Measurements from ENCODE around the gene HUNK. TPM values are rescaled to one million over a fixed set of nuclear protein-coding genes. Genes with fewer than 3 reads are reported as not detected.

Gene HUNK
- total RNA-seq, 1 donor from 2014 or later: 12.2 TPM

DNA sequence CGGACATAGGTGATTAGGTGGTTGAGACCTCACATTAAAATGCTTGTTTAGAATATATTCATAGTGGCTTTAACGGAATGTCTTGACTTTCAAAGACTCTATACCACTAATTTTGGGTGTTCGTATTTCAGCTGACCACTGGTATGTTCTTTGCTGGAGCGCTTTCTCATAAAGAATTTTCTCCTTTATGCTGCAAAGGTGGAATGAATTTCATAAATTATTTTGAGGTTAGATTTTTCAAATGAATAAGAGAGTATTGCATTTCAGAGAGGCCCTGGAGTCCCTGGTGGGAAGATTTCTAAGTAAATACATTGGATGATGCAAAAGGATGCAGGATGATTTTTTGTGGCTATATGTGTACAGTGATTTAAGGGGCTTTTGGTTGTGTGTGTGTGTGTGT, 55.8 kb downstream of the HUNK start:
- no peak overlapping the region for H3K4me3 Mint-ChIP-seq (ENCODE audit: unreplicated experiment)
- DNase-seq: no peak
- H3K27ac Mint-ChIP-seq (ENCODE audit: unreplicated experiment): no peak overlapping the region
- TF ChIP-seq CTCF (IDR thresholded peaks at IDR 0.05; ENCODE audit: partially characterized antibody, unreplicated experiment): no peak
- peaks cover 8% of the 10 kb centered on the region for H3K9me3 Mint-ChIP-seq (ENCODE audit: unreplicated experiment)
- H3K4me1 Mint-ChIP-seq (ENCODE audit: low read depth, unreplicated experiment): peaks cover 12% of the 10 kb centered on the region
- H3K36me3 Mint-ChIP-seq (ENCODE audit: unreplicated experiment): peaks cover 8% of the 10 kb centered on the region
- peaks cover 2% of the 10 kb centered on the region for H3K27me3 Mint-ChIP-seq (ENCODE audit: unreplicated experiment)

GRCh38 chr21:31929548-31929947, 56.7 kb downstream of the HUNK start:
- H3K27me3 Mint-ChIP-seq (ENCODE audit: unreplicated experiment): peaks cover 4% of the 10 kb centered on the region
- no peak overlapping the region for H3K4me3 Mint-ChIP-seq (ENCODE audit: unreplicated experiment)
- peaks cover 13% of the 10 kb centered on the region for H3K4me1 Mint-ChIP-seq (ENCODE audit: low read depth, unreplicated experiment)
- DNase-seq: no peak
- TF ChIP-seq CTCF (IDR thresholded peaks at IDR 0.05; ENCODE audit: partially characterized antibody, unreplicated experiment): no peak
- H3K9me3 Mint-ChIP-seq (ENCODE audit: unreplicated experiment): peaks cover 8% of the 10 kb centered on the region
- H3K27ac Mint-ChIP-seq (ENCODE audit: unreplicated experiment): no peak overlapping the region
- peaks cover 8% of the 10 kb centered on the region for H3K36me3 Mint-ChIP-seq (ENCODE audit: unreplicated experiment)

- Mint-ChIP-seq H3K27ac (ENCODE audit: unreplicated experiment) (no peak overlapping the region), H3K9me3 (ENCODE audit: unreplicated experiment) (peaks cover 8% of the 10 kb centered on the region), H3K36me3 (ENCODE audit: unreplicated experiment) (peaks cover 8% of the 10 kb centered on the region), H3K4me1 (ENCODE audit: low read depth, unreplicated experiment) (peaks cover 13% of the 10 kb centered on the region), H3K27me3 (ENCODE audit: unreplicated experiment) (peaks cover 4% of the 10 kb centered on the region), H3K4me3 (ENCODE audit: unreplicated experiment) (no peak overlapping the region)
- no peak for DNase-seq
- TF ChIP-seq CTCF (IDR thresholded peaks at IDR 0.05; ENCODE audit: partially characterized antibody, unreplicated experiment): no peak
Measured at GRCh38 chr21:31930001-31930400, 57.2 kb downstream of the HUNK start.

DNA sequence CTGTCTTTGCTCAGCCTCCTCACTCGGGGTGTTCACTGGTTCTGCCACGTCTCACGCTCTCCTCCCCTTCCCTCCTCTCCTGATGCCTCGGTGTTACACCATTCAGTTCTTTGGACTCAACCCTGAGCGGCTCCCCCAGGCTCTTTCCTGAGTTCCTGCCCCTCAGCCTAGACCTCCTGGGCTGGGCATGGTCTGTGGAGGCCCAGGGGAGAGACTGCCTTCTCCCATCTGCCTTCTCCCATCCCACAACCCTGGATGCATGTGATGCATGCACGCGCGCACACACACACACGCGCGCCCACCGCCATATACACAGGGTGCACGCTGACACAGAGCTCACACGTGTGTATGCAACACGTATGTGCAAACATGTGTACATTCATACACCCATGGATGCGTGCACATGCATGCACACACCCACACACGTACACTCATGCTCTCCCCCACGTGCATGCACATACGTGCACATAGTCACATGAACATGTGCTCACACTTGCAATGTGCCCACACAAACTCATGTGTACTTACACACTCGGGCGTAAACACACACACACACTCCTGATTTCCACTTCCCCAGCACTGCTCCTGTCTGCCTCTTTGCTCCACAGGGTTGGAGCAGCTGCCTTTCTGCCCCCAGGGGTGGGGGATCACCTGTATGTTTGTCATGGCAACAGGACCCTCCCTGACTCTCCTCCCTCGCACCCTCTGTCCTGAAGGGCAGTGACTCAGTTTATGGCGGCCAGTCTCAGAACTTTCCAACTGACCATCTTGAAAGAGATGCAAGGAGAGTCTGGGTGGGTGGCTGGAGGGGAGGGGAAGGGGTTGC, 59.0 kb downstream of the HUNK start:
- peak overlapping the region; percentile 19 for H3K4me3 Mint-ChIP-seq (ENCODE audit: unreplicated experiment)
- peaks cover 13% of the 10 kb centered on the region for H3K4me1 Mint-ChIP-seq (ENCODE audit: low read depth, unreplicated experiment)
- TF ChIP-seq CTCF (IDR thresholded peaks at IDR 0.05; ENCODE audit: partially characterized antibody, unreplicated experiment): no peak
- H3K9me3 Mint-ChIP-seq (ENCODE audit: unreplicated experiment): peaks cover 3% of the 10 kb centered on the region
- no peak for DNase-seq
- peaks cover 4% of the 10 kb centered on the region for H3K27me3 Mint-ChIP-seq (ENCODE audit: unreplicated experiment)
- peaks cover 4% of the 10 kb centered on the region for H3K36me3 Mint-ChIP-seq (ENCODE audit: unreplicated experiment)
- no peak overlapping the region for H3K27ac Mint-ChIP-seq (ENCODE audit: unreplicated experiment)

DNA sequence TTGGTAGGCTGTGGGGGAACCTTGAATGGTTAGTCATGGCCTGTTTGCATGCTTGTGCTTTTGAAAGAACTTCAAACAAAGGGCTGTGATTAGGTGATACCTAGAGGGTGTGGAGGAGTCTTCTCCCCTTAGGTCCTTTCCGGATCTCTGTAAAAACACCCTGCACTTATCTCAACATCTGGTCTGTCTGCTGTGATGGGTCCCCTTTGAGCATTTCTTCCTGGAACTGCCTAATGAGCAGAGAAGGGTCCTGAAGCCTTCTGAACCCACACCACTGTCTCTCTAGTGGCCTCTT, 59.6 kb downstream of the HUNK start:
- no peak for TF ChIP-seq CTCF (IDR thresholded peaks at IDR 0.05; ENCODE audit: partially characterized antibody, unreplicated experiment)
- H3K27ac Mint-ChIP-seq (ENCODE audit: unreplicated experiment): no peak overlapping the region
- H3K36me3 Mint-ChIP-seq (ENCODE audit: unreplicated experiment): peaks cover 4% of the 10 kb centered on the region
- no peak overlapping the region for H3K4me3 Mint-ChIP-seq (ENCODE audit: unreplicated experiment)
- DNase-seq: no peak
- peaks cover 13% of the 10 kb centered on the region for H3K4me1 Mint-ChIP-seq (ENCODE audit: low read depth, unreplicated experiment)
- H3K27me3 Mint-ChIP-seq (ENCODE audit: unreplicated experiment): peaks cover 4% of the 10 kb centered on the region
- H3K9me3 Mint-ChIP-seq (ENCODE audit: unreplicated experiment): peaks cover 3% of the 10 kb centered on the region
